GM23338 (cell line): Measurements from ENCODE around the gene TLX3. TPM values are rescaled to one million over a fixed set of nuclear protein-coding genes. Genes with fewer than 3 reads are reported as not detected.

Source experiments
- ATAC-seq: fragments of 200-7000 bp; cut with Tn5 transposase; 3 replicates; pipeline ENCODE4 v1.9.1; 2020
- DNase-seq: peaks from one replicate; pipeline ENCODE4 v3.0.0-alpha.2; 2015; ENCODE audit warnings: low spot score
- H2AFZ ChIP-seq: fragments of 200-600 bp; sonication (generic); 2 replicates; pipeline ENCODE4 v1.8.0; 2016; ENCODE audit warnings: antibody characterized with exemption, mild to moderate bottlenecking, moderate library complexity
- H3F3A ChIP-seq: fragments of 200-600 bp; sonication (generic); replicated peaks from 2 replicates; pipeline ENCODE4 v1.8.0; 2017; ENCODE audit warnings: antibody characterized with exemption, mixed run types, low read depth
- H3K27ac ChIP-seq: fragments of 200-600 bp; sonication (generic); 2 replicates; pipeline ENCODE4 v1.6.1; 2016; ENCODE audit warnings: low read depth
- H3K27me3 ChIP-seq: fragments of 200-600 bp; sonication (generic); 2 replicates; pipeline ENCODE4 v1.8.0; 2016; ENCODE audit warnings: mild to moderate bottlenecking, mixed run types, moderate library complexity; ENCODE audit not compliant: insufficient read depth
- H3K36me3 ChIP-seq: fragments of 200-600 bp; sonication (generic); 2 replicates; pipeline ENCODE4 v1.8.0; 2016; ENCODE audit warnings: mild to moderate bottlenecking; ENCODE audit not compliant: insufficient read depth
- H3K4me1 ChIP-seq: fragments of 200-600 bp; sonication (generic); 2 replicates; pipeline ENCODE4 v1.8.0; 2016; ENCODE audit warnings: mild to moderate bottlenecking, moderate library complexity; ENCODE audit not compliant: insufficient read depth
- H3K4me2 ChIP-seq: fragments of 200-600 bp; sonication (generic); 2 replicates; pipeline ENCODE4 v1.7.1; 2017; ENCODE audit warnings: mixed run types
- H3K4me3 ChIP-seq: fragments of 200-600 bp; sonication (generic); 2 replicates; pipeline ENCODE4 v1.6.1; 2016; ENCODE audit warnings: mixed run types
- H3K79me2 ChIP-seq: fragments of 200-600 bp; sonication (generic); replicated peaks from 2 replicates; pipeline ENCODE4 v1.8.0; 2017; ENCODE audit warnings: mild to moderate bottlenecking; ENCODE audit not compliant: insufficient read depth
- H3K9me2 ChIP-seq: fragments of 200-600 bp; sonication (generic); 2 replicates; pipeline ENCODE4 v1.8.0; 2017; ENCODE audit not compliant: insufficient read depth
- H4K20me1 ChIP-seq: fragments of 200-600 bp; sonication (generic); replicated peaks from 2 replicates; pipeline ENCODE4 v1.8.0; 2017; ENCODE audit warnings: mild to moderate bottlenecking; ENCODE audit not compliant: insufficient read depth
- H3K27ac Mint-ChIP-seq: 2 replicates; pipeline ENCODE4 v1.8.0; 2020; ENCODE audit warnings: inconsistent platforms, mild to moderate bottlenecking, moderate library complexity, mixed read lengths
- H3K27me3 Mint-ChIP-seq: 3 replicates; pipeline ENCODE4 v1.8.0; 2022; ENCODE audit warnings: low read depth, mild to moderate bottlenecking, moderate library complexity, mixed read lengths, inconsistent platforms; ENCODE audit not compliant: insufficient read depth, poor library complexity
- H3K36me3 Mint-ChIP-seq: 3 replicates; pipeline ENCODE4 v1.8.0; 2021; ENCODE audit warnings: low read depth, mild to moderate bottlenecking, inconsistent platforms, moderate library complexity, mixed read lengths
- H3K4me1 Mint-ChIP-seq: 3 replicates; pipeline ENCODE4 v1.8.0; 2020; ENCODE audit warnings: mild to moderate bottlenecking, inconsistent platforms, mixed read lengths
- H3K4me3 Mint-ChIP-seq: 3 replicates; pipeline ENCODE4 v1.8.0; 2021; ENCODE audit warnings: moderate library complexity, mild to moderate bottlenecking, inconsistent platforms, mixed read lengths
- H3K9me3 Mint-ChIP-seq: 3 replicates; pipeline ENCODE4 v1.8.0; 2020; ENCODE audit warnings: moderate library complexity, mild to moderate bottlenecking, inconsistent platforms, mixed read lengths
- CREB1 ChIP-seq: fragments of 250-450 bp; sonication (Bioruptor Pico); IDR thresholded peaks from 2 replicates; pipeline ENCODE4 v1.5.0; 2020; ENCODE audit warnings: low read depth, mild to moderate bottlenecking, moderate library complexity
- ETS1 ChIP-seq: IDR thresholded peaks from 2 replicates; pipeline ENCODE4 v1.6.1; 2016; ENCODE audit warnings: antibody characterized with exemption
- JUNB ChIP-seq: IDR thresholded peaks from one replicate; pipeline ENCODE4 v1.6.1; 2016; ENCODE audit warnings: antibody characterized with exemption; ENCODE audit not compliant: unreplicated experiment
- POLR2AphosphoS5 ChIP-seq: IDR thresholded peaks from 2 replicates; pipeline ENCODE4 v1.6.1; 2016; ENCODE audit warnings: antibody characterized with exemption, low read depth
- REST ChIP-seq: IDR thresholded peaks from one replicate; pipeline ENCODE4 v1.6.1; 2018; ENCODE audit warnings: antibody characterized with exemption; ENCODE audit not compliant: unreplicated experiment
- ZNF331 ChIP-seq: fragments of 250-450 bp; sonication (Bioruptor Pico); IDR thresholded peaks from 2 replicates; pipeline ENCODE4 v1.5.0; 2020; ENCODE audit warnings: low read depth, mild to moderate bottlenecking, moderate library complexity
- ZNF462 ChIP-seq: fragments of 250-450 bp; sonication (Bioruptor Pico); IDR thresholded peaks from 2 replicates; pipeline ENCODE4 v1.5.0; 2020; ENCODE audit warnings: mild to moderate bottlenecking, moderate library complexity
- polyA plus RNA-seq: library from polyadenylated mRNA; unstranded; fragments of >200 nt; fragmentation: Nextera tagmentation; extraction: Ambion mirVana; gene quantifications from 2 replicates; pipeline ENCODE4 v1.2.1, GENCODE V29; 2016
- total RNA-seq: library from RNA; depleted of rRNA; stranded (reverse); fragments of >200 nt; shearing (Covaris generic); gene quantifications from 2 replicates; pipeline ENCODE4 v1.2.3, GENCODE V29; 2014

The TLX3 gene
- total and polyA plus RNA-seq, 2 experiments from 2014 or later, result 0.83 TPM; not detected in 1

GRCh38 chr5:171322527-171322926 lies 13.5 kb downstream of the TLX3 start:
- H3K4me2 ChIP-seq, result no peak overlapping the region
- peaks cover 7% of the 10 kb centered on the region for H3F3A ChIP-seq
- peaks cover 70% of the 10 kb centered on the region for H3K27me3 ChIP-seq
- Mint-ChIP-seq H3K36me3 (no peaks in the 10 kb centered on the region), H3K4me3 (no peak overlapping the region), H3K9me3 (no peaks in the 10 kb centered on the region), H3K27ac (no peak overlapping the region), H3K27me3 (peaks cover 57% of the 10 kb centered on the region), H3K4me1 (peaks cover 24% of the 10 kb centered on the region)
- no peak for TF ChIP-seq POLR2AphosphoS5
- no peak for TF ChIP-seq ZNF462
- TF ChIP-seq JUNB, result no peak
- TF ChIP-seq ZNF331, result no peak
- no peak for TF ChIP-seq CREB1
- TF ChIP-seq REST, result no peak
- no peak for TF ChIP-seq ETS1
- H3K9me2 ChIP-seq, result no peaks in the 10 kb centered on the region
- H3K36me3 ChIP-seq, result no peaks in the 10 kb centered on the region
- peaks cover 30% of the 10 kb centered on the region for H3K4me1 ChIP-seq
- no peak overlapping the region for H3K4me3 ChIP-seq
- no peak for DNase-seq
- ATAC-seq, result no peak
- H4K20me1 ChIP-seq, result peaks cover 2% of the 10 kb centered on the region
- H3K27ac ChIP-seq, result no peak overlapping the region
- H3K79me2 ChIP-seq, result no peaks in the 10 kb centered on the region
- no peak overlapping the region for H2AFZ ChIP-seq
